H1 (cell line): ENCODE data around the gene ZBTB25. TPM values are rescaled to one million over a fixed set of nuclear protein-coding genes. Genes with fewer than 3 reads are reported as not detected.

Experiments used
- CTCF ChIA-PET: fragments of 300-600 bp; sonication (Branson Sonifier 250); formaldehyde crosslinking; loops from one replicate; lab custom pipeline; 2021; ENCODE audit not compliant: partially characterized antibody; lab: Charles Lee
- POLR2A ChIA-PET: fragments of 300-600 bp; sonication (Branson Sonifier 250); formaldehyde crosslinking; loops from one replicate; lab custom pipeline; 2021; ENCODE audit warnings: inconsistent platforms; ENCODE audit not compliant: partially characterized antibody; lab: Charles Lee
- DNase-seq, 2 experiments: peaks; one replicate each; pipeline versions ENCODE4 v3.0.0 to v3.0.0-alpha.2; 2010 to 2022; ENCODE audit warnings: low spot score in 2 of 2, low read depth in 1 of 2, mixed read lengths in 1 of 2
- FAIRE-seq: peaks from 2 replicates; lab custom pipeline; 2011; peaks lifted over from hg19 to GRCh38; lab: Jason Lieb, UNC
- H2AFZ ChIP-seq: 2 replicates; pipeline ENCODE4 v1.8.1; 2012; ENCODE audit warnings: low read length, inconsistent platforms
- H2AK5ac ChIP-seq: 2 replicates; pipeline ENCODE4 v1.6.1; 2013; ENCODE audit warnings: low read depth, low read length
- H2BK120ac ChIP-seq: replicated peaks from 2 replicates; pipeline ENCODE3; 2013; ENCODE audit warnings: low read depth, low read length, inconsistent platforms
- H2BK12ac ChIP-seq: 2 replicates; pipeline ENCODE4 v1.6.1; 2013; ENCODE audit warnings: low read depth, low read length
- H2BK15ac ChIP-seq: 2 replicates; pipeline ENCODE4 v1.6.1; 2013; ENCODE audit warnings: low read length
- H2BK20ac ChIP-seq: 2 replicates; pipeline ENCODE4 v1.6.1; 2013; ENCODE audit warnings: low read length
- H2BK5ac ChIP-seq: 2 replicates; pipeline ENCODE4 v1.6.1; 2013; ENCODE audit warnings: low read depth, low read length
- H3K14ac ChIP-seq: 2 replicates; pipeline ENCODE4 v1.6.1; 2013; ENCODE audit warnings: inconsistent platforms; ENCODE audit not compliant: insufficient read length
- H3K18ac ChIP-seq: 2 replicates; pipeline ENCODE4 v1.6.1; 2013; ENCODE audit warnings: low read length; ENCODE audit errors: extremely low read depth
- H3K23ac ChIP-seq: 2 replicates; pipeline ENCODE4 v1.6.1; 2013; ENCODE audit warnings: inconsistent platforms; ENCODE audit not compliant: insufficient read length
- H3K23me2 ChIP-seq: 2 replicates; pipeline ENCODE4 v1.6.1; 2013; ENCODE audit warnings: low read depth, low read length
- H3K27ac ChIP-seq: 2 replicates; pipeline ENCODE4 v1.6.1; 2011; ENCODE audit warnings: low read depth, low read length, inconsistent platforms
- H3K27me3 ChIP-seq, 4 experiments: replicated peaks in 1 of 4; 1 replicate in 1 of 4; 2 replicates in 3 of 4; pipeline versions ENCODE4 v1.6.1 to v1.8.1; 2011 to 2013; ENCODE audit warnings: low read length in 3 of 4, mild to moderate bottlenecking in 3 of 4, inconsistent platforms in 2 of 4, mixed read lengths in 2 of 4, moderate library complexity in 1 of 4; ENCODE audit not compliant: control insufficient read depth in 3 of 4, insufficient read depth in 3 of 4; ENCODE audit errors: extremely low read depth in 1 of 4
- H3K36me3 ChIP-seq, 4 experiments: 2 replicates each; pipeline versions ENCODE4 v1.6.1 to v1.8.1; 2011 to 2013; ENCODE audit warnings: mild to moderate bottlenecking in 4 of 4, low read length in 3 of 4, moderate library complexity in 2 of 4, control low read depth in 1 of 4, inconsistent platforms in 1 of 4; ENCODE audit not compliant: insufficient read depth in 4 of 4, control insufficient read depth in 2 of 4
- H3K4ac ChIP-seq: replicated peaks from 2 replicates; pipeline ENCODE3; 2013; ENCODE audit warnings: low read length, low read depth, mixed read lengths, inconsistent platforms; ENCODE audit not compliant: insufficient read length
- H3K4me1 ChIP-seq, 4 experiments: replicated peaks in 1 of 4; 1 replicate in 1 of 4; 2 replicates in 3 of 4; pipeline versions ENCODE4 v1.6.1 to v1.8.1; 2011 to 2013; ENCODE audit warnings: low read length in 3 of 4, inconsistent platforms in 2 of 4, mixed read lengths in 1 of 4; ENCODE audit not compliant: insufficient read depth in 4 of 4, control insufficient read depth in 3 of 4
- H3K4me2 ChIP-seq, 2 experiments: 2 replicates each; pipeline versions ENCODE4 v1.6.1 to v1.8.1; 2011 to 2013; ENCODE audit warnings: low read depth in 2 of 2, low read length in 2 of 2, control low read depth in 1 of 2, inconsistent platforms in 1 of 2, mild to moderate bottlenecking in 1 of 2; ENCODE audit not compliant: insufficient read depth in 1 of 2
- H3K4me3 ChIP-seq, 4 experiments: fragments of 200-600, 300-600 bp in 1 of 4; sonication (generic), shearing (Covaris generic), sonication (Bioruptor Twin) in 1 of 4; 2 replicates each; pipeline versions ENCODE4 v1.5.1 to v1.8.1; 2011 to 2016; ENCODE audit warnings: low read length in 4 of 4, low read depth in 3 of 4, control low read depth in 2 of 4, inconsistent platforms in 2 of 4, mild to moderate bottlenecking in 2 of 4, mixed read lengths in 1 of 4, moderate library complexity in 1 of 4; ENCODE audit not compliant: insufficient read depth in 2 of 4; ENCODE audit errors: extremely low read depth in 1 of 4
- H3K56ac ChIP-seq: replicated peaks from 2 replicates; pipeline ENCODE3; 2013; ENCODE audit warnings: low read depth, mild to moderate bottlenecking, mixed read lengths, low read length, inconsistent platforms; ENCODE audit not compliant: insufficient read length
- H3K79me1 ChIP-seq: 2 replicates; pipeline ENCODE4 v1.6.1; 2013; ENCODE audit warnings: low read depth, low read length, control low read depth
- H3K79me2 ChIP-seq, 2 experiments: 2 replicates each; pipeline versions ENCODE4 v1.6.1 to v1.8.1; 2012 to 2013; ENCODE audit warnings: low read length in 2 of 2, mild to moderate bottlenecking in 2 of 2, inconsistent platforms in 1 of 2; ENCODE audit not compliant: insufficient read depth in 2 of 2, control insufficient read depth in 1 of 2
- H3K9ac ChIP-seq, 4 experiments: replicated peaks in 1 of 4; 1 replicate in 1 of 4; 2 replicates in 3 of 4; pipeline versions ENCODE4 v1.6.1 to v1.8.1; 2011 to 2013; ENCODE audit warnings: low read depth in 3 of 4, low read length in 3 of 4, control low read depth in 2 of 4, mild to moderate bottlenecking in 2 of 4, moderate library complexity in 2 of 4, inconsistent platforms in 1 of 4; ENCODE audit errors: extremely low read depth in 1 of 4
- H3K9me3 ChIP-seq, 2 experiments: 2 replicates each; pipeline versions ENCODE4 v1.6.1 to v1.8.1; 2012 to 2013; ENCODE audit warnings: mild to moderate bottlenecking in 2 of 2, moderate library complexity in 2 of 2, control low read depth in 1 of 2, inconsistent platforms in 1 of 2, low read depth in 1 of 2, low read length in 1 of 2, mixed read lengths in 1 of 2; ENCODE audit not compliant: insufficient read depth in 2 of 2
- H4K20me1 ChIP-seq, 2 experiments: replicated peaks in 1 of 2; 2 replicates each; pipeline versions ENCODE3 to v1.8.1; 2011 to 2013; ENCODE audit warnings: inconsistent platforms in 2 of 2, low read length in 2 of 2, mild to moderate bottlenecking in 1 of 2; ENCODE audit not compliant: insufficient read depth in 2 of 2, control insufficient read depth in 1 of 2
- H4K5ac ChIP-seq: 2 replicates; pipeline ENCODE4 v1.6.1; 2013; ENCODE audit warnings: low read length, low read depth, mixed read lengths, inconsistent platforms; ENCODE audit not compliant: insufficient read length
- H4K8ac ChIP-seq: 2 replicates; pipeline ENCODE4 v1.8.0; 2013; ENCODE audit warnings: mild to moderate bottlenecking, moderate library complexity, low read length, inconsistent platforms; ENCODE audit not compliant: insufficient read depth; ENCODE audit errors: extremely low read depth
- H4K91ac ChIP-seq: replicated peaks from 2 replicates; pipeline ENCODE3; 2013; ENCODE audit warnings: low read length, mixed read lengths, inconsistent platforms; ENCODE audit not compliant: insufficient read length
- CTBP2 ChIP-seq: IDR thresholded peaks from 2 replicates; pipeline ENCODE4 v1.7.0; 2011; ENCODE audit warnings: borderline replicate concordance, mild to moderate bottlenecking, moderate library complexity, mixed read lengths, low read length; ENCODE audit not compliant: insufficient read depth, insufficient read length
- CTCF ChIP-seq, 3 experiments: IDR thresholded peaks; 1 replicate in 2 of 3; 2 replicates in 1 of 3; pipeline versions ENCODE4 v1.5.1 to v1.6.1; 2011; ENCODE audit warnings: low read length in 3 of 3, mild to moderate bottlenecking in 3 of 3, inconsistent platforms in 2 of 3, low read depth in 1 of 3, moderate library complexity in 1 of 3; ENCODE audit not compliant: insufficient read depth in 1 of 3; ENCODE audit errors: control extremely low read depth in 1 of 3
- E2F6 ChIP-seq: IDR thresholded peaks from 2 replicates; pipeline ENCODE4 v1.6.1; 2012; ENCODE audit warnings: inconsistent platforms
- EGR1 ChIP-seq: IDR thresholded peaks from 2 replicates; pipeline ENCODE4 v1.6.1; 2011; ENCODE audit warnings: low read depth, low read length, borderline replicate concordance
- MAX ChIP-seq: IDR thresholded peaks from 2 replicates; pipeline ENCODE4 v1.6.1; 2012; ENCODE audit warnings: inconsistent platforms
- ZNF274 ChIP-seq: IDR thresholded peaks from 2 replicates; pipeline ENCODE4 v1.7.0; 2012; ENCODE audit warnings: low read length, borderline replicate concordance; ENCODE audit errors: extremely low read depth
- WGBS, 2 experiments: shearing (Covaris generic) in 1 of 2; methylation state at CpG; one replicate each; pipeline versions ENCODE4 v1.1.6 to v1.1.7; 2013 to 2015; ENCODE audit warnings: low lambda C conversion rate in 2 of 2, mixed read lengths in 2 of 2, inconsistent platforms in 1 of 2, low coverage in 1 of 2, missing lambda C conversion rate in 1 of 2; ENCODE audit not compliant: insufficient replicate concordance in 2 of 2, insufficient coverage in 1 of 2, insufficient read length in 1 of 2; ENCODE audit errors: extremely low coverage in 1 of 2, missing lambda C conversion rate in 1 of 2; 5-methylcytosine and 5-hydroxymethylcytosine counted together
- polyA plus RNA-seq, 7 experiments: library from polyadenylated mRNA; depleted of rRNA in 3 of 7; stranded (reverse) in 5 of 7; unstranded in 2 of 7; fragments of >200 nt in 5 of 7; fragments of 200-250 nt in 2 of 7; gene quantifications; 1 replicate in 5 of 7; 2 replicates in 1 of 7; 4 replicates in 1 of 7; pipeline versions ENCODE4 v1.2.1 to v1.2.3, GENCODE V29; 2011 to 2013; ENCODE audit warnings: missing spikeins in 2 of 7, mixed read lengths in 2 of 7
- total RNA-seq: library from RNA; stranded (reverse); fragmentation: NEBNext Ultra II Directional; extraction: Animal tissue kit (Norgen Biotek cat#: 25700); gene quantifications from 2 replicates; pipeline ENCODE4 v1.2.1, GENCODE V29; 2021

Gene ZBTB25
- total and polyA plus RNA-seq, 2 of the 8 experiments (the other 6 are each of a cell fraction or from before 2014, with no cell fraction given): 5.4 to 11.4 TPM

GRCh38 chr14:64422005-64422404 lies 81.6 kb downstream of the ZBTB25 start:
- Histone ChIP-seq H3K4me3 (no peak overlapping the region), H2BK120ac (no peak overlapping the region), H2BK5ac (no peak overlapping the region), H4K91ac (no peak overlapping the region), H3K18ac (no peak overlapping the region), H3K36me3 (peaks cover 20 to 88% (median 71%) of the 10 kb centered on the region in 4 experiments; a peak in 7 of 8 replicates), H3K23me2 (no peaks in the 10 kb centered on the region), H3K14ac (no peak overlapping the region), H3K27ac (no peak overlapping the region), H3K4ac (no peak overlapping the region), H3K79me2 (no peaks in the 10 kb centered on the region), H3K9ac (no peak overlapping the region), H2BK20ac (no peak overlapping the region), H4K20me1 (peaks cover 0 to 6% of the 10 kb centered on the region in 2 experiments), H4K8ac (no peak overlapping the region), H2BK15ac (no peak overlapping the region), H2AFZ (no peak overlapping the region), H3K4me1 (no peaks in the 10 kb centered on the region), H3K27me3 (no peaks in the 10 kb centered on the region), H2BK12ac (no peak overlapping the region), H3K9me3 (no peaks in the 10 kb centered on the region), H3K4me2 (no peak overlapping the region), H4K5ac (no peak overlapping the region), H3K56ac (no peak overlapping the region), H2AK5ac (no peak overlapping the region), H3K79me1 (0 out of 2 replicates have a peak, but pooled peaks cover 3% of the 10 kb centered on the region), H3K23ac (no peak overlapping the region)
- no peak for FAIRE-seq
- ChIA-PET POLR2A (interaction anchor here (1.0 to 1.1 kb wide), 3 partner anchors 10 to 74 kb away, joined by 3 to 6 read pairs (median 3); no protein-coding TSS in a partner anchor), CTCF (interaction anchor here (0.7 to 7.6 kb wide), 5 partner anchors 9 to 1294 kb away, joined by 3 to 74 read pairs (median 5); no protein-coding TSS in a partner anchor)
- DNase-seq: no peak
- 94% methylated on average over 1 of the region's 1 CpG; no CpG with 5 or more reads in 1 of the 2 experiments for WGBS, 2 experiments
- no peak for TF ChIP-seq MAX
- TF ChIP-seq ZNF274: no peak
- no peak for TF ChIP-seq CTBP2
- TF ChIP-seq EGR1: no peak
- no peak for TF ChIP-seq E2F6
- TF ChIP-seq CTCF (IDR thresholded peaks at IDR 0.05; ENCODE audit: control extremely low read depth in 1 of 3, insufficient read depth in 1 of 3, low read depth in 1 of 3, low read length in 3 of 3): no peak
